COLO829 (cell line): ENCODE measurements around the gene NKPD1.

Source experiments
- DNase-seq: peaks from one replicate; pipeline ENCODE4 v3.0.0; 2012; ENCODE audit warnings: low spot score

NKPD1 gene

GRCh38 chr19:45175515-45176345 lies 14.9 kb upstream of the NKPD1 start:
- no peak for DNase-seq

- DNase-seq = no peak
These were observed 13.0 kb upstream of the NKPD1 start for GRCh38 chr19:45173816-45174215.

GRCh38 chr19:45172611-45173208 lies 11.9 kb upstream of the NKPD1 start:
- DNase-seq = no peak

GRCh38 chr19:45172173-45172572 lies 11.4 kb upstream of the NKPD1 start:
- no peak for DNase-seq

- DNase-seq = no peak
These were observed 10.4 kb upstream of the NKPD1 start for GRCh38 chr19:45171211-45171623.

GRCh38 chr19:45170146-45171106 lies 9.6 kb upstream of the NKPD1 start:
- no peak for DNase-seq

- DNase-seq = no peak
These were observed 8.8 kb upstream of the NKPD1 start for GRCh38 chr19:45169602-45170001.

GRCh38 chr19:45168767-45169351 lies 8.1 kb upstream of the NKPD1 start:
- no peak for DNase-seq

GRCh38 chr19:45166723-45167252 lies 6.0 kb upstream of the NKPD1 start:
- DNase-seq = no peak

- DNase-seq = no peak
These were observed 4.0 kb upstream of the NKPD1 start for GRCh38 chr19:45164577-45165335.

- DNase-seq = no peak
These were observed 3.1 kb upstream of the NKPD1 start for GRCh38 chr19:45163751-45164460.

GRCh38 chr19:45163156-45163555 lies 2.4 kb upstream of the NKPD1 start:
- no peak for DNase-seq

GRCh38 chr19:45162608-45163143 lies 1.9 kb upstream of the NKPD1 start:
- DNase-seq = no peak

GRCh38 chr19:45161738-45162607 lies 1.2 kb upstream of the NKPD1 start:
- DNase-seq = no peak

- DNase-seq = no peak
These were observed 834 bp downstream of the NKPD1 start for GRCh38 chr19:45159971-45160324.

- no peak for DNase-seq
These were observed 1.4 kb downstream of the NKPD1 start for GRCh38 chr19:45159210-45159970.

- DNase-seq = no peak
These were observed 2.1 kb downstream of the NKPD1 start for GRCh38 chr19:45158503-45159209.

- no peak for DNase-seq
These were observed 4.0 kb downstream of the NKPD1 start for GRCh38 chr19:45156751-45157150.
